ENCODE data around the gene IREB2.
"Not testable (repeated sequence)": the region's sequence is repeated elsewhere in the genome, so short reads cannot be mapped to it uniquely, and the experiment has no call there.

The IREB2 gene

GRCh38 chr15:78434134-78434533 lies 3.9 kb upstream of the IREB2 start:
- no peak for DNase-seq
- no peak for TF ChIP-seq GATA1 (IDR thresholded peaks at IDR 0.05; ENCODE audit: low read depth, low read length)
- TF ChIP-seq POLR2A (IDR thresholded peaks at IDR 0.05; ENCODE audit: low read length), result no peak

GRCh38 chr15:78434711-78435110 lies 3.3 kb upstream of the IREB2 start:
- not testable (repeated sequence) for DNase-seq

GRCh38 chr15:78437107-78437761 lies 782 bp upstream of the IREB2 start:
- TF ChIP-seq GATA1 (IDR thresholded peaks at IDR 0.05; ENCODE audit: low read depth, low read length) (no peak), POLR2A (IDR thresholded peaks at IDR 0.05; ENCODE audit: low read length) (no peak)
- DNase-seq, result peak in 1 of 2 experiments; percentile 85

GRCh38 chr15:78438619-78439285 lies 736 bp downstream of the IREB2 start:
- DNase-seq, result peak; percentile 68 to 69
- no peak for TF ChIP-seq GATA1 (IDR thresholded peaks at IDR 0.05; ENCODE audit: low read depth, low read length)

GRCh38 chr15:78440375-78441373 lies 2.7 kb downstream of the IREB2 start:
- DNase-seq, result no peak
- no peak for TF ChIP-seq GATA1 (IDR thresholded peaks at IDR 0.05; ENCODE audit: low read depth, low read length)
- TF ChIP-seq POLR2A (IDR thresholded peaks at IDR 0.05; ENCODE audit: low read length), result no peak

- no peak for DNase-seq
- TF ChIP-seq POLR2A (IDR thresholded peaks at IDR 0.05; ENCODE audit: low read length) (no peak), GATA1 (IDR thresholded peaks at IDR 0.05; ENCODE audit: low read depth, low read length) (no peak)
These were observed 6.2 kb downstream of the IREB2 start for GRCh38 chr15:78444255-78444654.

- TF ChIP-seq GATA1 (IDR thresholded peaks at IDR 0.05; ENCODE audit: low read depth, low read length) (no peak), POLR2A (IDR thresholded peaks at IDR 0.05; ENCODE audit: low read length) (no peak)
- no peak for DNase-seq
These were observed 7.9 kb downstream of the IREB2 start for GRCh38 chr15:78445875-78446274.

GRCh38 chr15:78446551-78446950 lies 8.5 kb downstream of the IREB2 start:
- TF ChIP-seq GATA1 (IDR thresholded peaks at IDR 0.05; ENCODE audit: low read depth, low read length) (no peak), POLR2A (IDR thresholded peaks at IDR 0.05; ENCODE audit: low read length) (no peak)
- DNase-seq, result no peak

GRCh38 chr15:78448441-78449219 lies 10.6 kb downstream of the IREB2 start:
- DNase-seq, result peak in 1 of 2 experiments; percentile 10
- TF ChIP-seq GATA1 (IDR thresholded peaks at IDR 0.05; ENCODE audit: low read depth, low read length) (no peak), POLR2A (IDR thresholded peaks at IDR 0.05; ENCODE audit: low read length) (no peak)

GRCh38 chr15:78449220-78449999 lies 11.4 kb downstream of the IREB2 start:
- DNase-seq, result no peak
- no peak for TF ChIP-seq GATA1 (IDR thresholded peaks at IDR 0.05; ENCODE audit: low read depth, low read length)
- TF ChIP-seq POLR2A (IDR thresholded peaks at IDR 0.05; ENCODE audit: low read length), result no peak

- TF ChIP-seq GATA1 (IDR thresholded peaks at IDR 0.05; ENCODE audit: low read depth, low read length) (no peak), POLR2A (IDR thresholded peaks at IDR 0.05; ENCODE audit: low read length) (no peak)
- no peak for DNase-seq
These were observed 12.4 kb downstream of the IREB2 start for GRCh38 chr15:78450285-78450858.

GRCh38 chr15:78452485-78452884 lies 14.5 kb downstream of the IREB2 start:
- no peak for TF ChIP-seq GATA1 (IDR thresholded peaks at IDR 0.05; ENCODE audit: low read depth, low read length)
- TF ChIP-seq POLR2A (IDR thresholded peaks at IDR 0.05; ENCODE audit: low read length), result no peak
- no peak for DNase-seq

Measured in erythroblast (primary cell).